Ishikawa (cell line): Measurements from ENCODE around the gene NEK10.

ENCODE experiments used
- EGR1 ChIP-seq: IDR thresholded peaks from 2 replicates; pipeline ENCODE4 v1.6.1; 2012
- EP300 ChIP-seq: IDR thresholded peaks from 2 replicates; pipeline ENCODE4 v1.6.1; 2012; ENCODE audit warnings: borderline replicate concordance
- FOXM1 ChIP-seq: IDR thresholded peaks from 2 replicates; pipeline ENCODE4 v1.6.1; 2012; ENCODE audit warnings: low read depth, borderline replicate concordance
- NFIC ChIP-seq: IDR thresholded peaks from 2 replicates; pipeline ENCODE4 v1.6.1; 2012
- RAD21 ChIP-seq: IDR thresholded peaks from 2 replicates; pipeline ENCODE4 v1.6.1; 2012; ENCODE audit warnings: low read depth
- REST ChIP-seq: IDR thresholded peaks from 2 replicates; pipeline ENCODE4 v1.6.1; 2012; ENCODE audit warnings: low read depth, mild to moderate bottlenecking
- TAF1 ChIP-seq: IDR thresholded peaks from 2 replicates; pipeline ENCODE4 v1.6.1; 2012; ENCODE audit warnings: low read depth, mild to moderate bottlenecking
- TEAD4 ChIP-seq: IDR thresholded peaks from 2 replicates; pipeline ENCODE4 v1.6.1; 2012
- YY1 ChIP-seq: IDR thresholded peaks from 2 replicates; pipeline ENCODE4 v1.6.1; 2012; ENCODE audit warnings: low read depth

- no peak for TF ChIP-seq REST
- TF ChIP-seq EP300 = no peak
- TF ChIP-seq FOXM1 = no peak
- TF ChIP-seq TEAD4 = no peak
- TF ChIP-seq YY1 = no peak
- no peak for TF ChIP-seq TAF1
- TF ChIP-seq RAD21 = no peak
- no peak for TF ChIP-seq NFIC
- TF ChIP-seq EGR1 = no peak
Observed at GRCh38 chr3:27202959-27203358, 166.2 kb downstream of the NEK10 start.
